Limb (tissue), 2 donors: ENCODE data around the gene GADD45A.

Experiments used
- DNase-seq, 2 donors: peaks; one replicate each; pipeline ENCODE4 v3.0.0-alpha.2; 2016; ENCODE audit errors: extremely low spot score in 2 of 2

The GADD45A gene

DNA sequence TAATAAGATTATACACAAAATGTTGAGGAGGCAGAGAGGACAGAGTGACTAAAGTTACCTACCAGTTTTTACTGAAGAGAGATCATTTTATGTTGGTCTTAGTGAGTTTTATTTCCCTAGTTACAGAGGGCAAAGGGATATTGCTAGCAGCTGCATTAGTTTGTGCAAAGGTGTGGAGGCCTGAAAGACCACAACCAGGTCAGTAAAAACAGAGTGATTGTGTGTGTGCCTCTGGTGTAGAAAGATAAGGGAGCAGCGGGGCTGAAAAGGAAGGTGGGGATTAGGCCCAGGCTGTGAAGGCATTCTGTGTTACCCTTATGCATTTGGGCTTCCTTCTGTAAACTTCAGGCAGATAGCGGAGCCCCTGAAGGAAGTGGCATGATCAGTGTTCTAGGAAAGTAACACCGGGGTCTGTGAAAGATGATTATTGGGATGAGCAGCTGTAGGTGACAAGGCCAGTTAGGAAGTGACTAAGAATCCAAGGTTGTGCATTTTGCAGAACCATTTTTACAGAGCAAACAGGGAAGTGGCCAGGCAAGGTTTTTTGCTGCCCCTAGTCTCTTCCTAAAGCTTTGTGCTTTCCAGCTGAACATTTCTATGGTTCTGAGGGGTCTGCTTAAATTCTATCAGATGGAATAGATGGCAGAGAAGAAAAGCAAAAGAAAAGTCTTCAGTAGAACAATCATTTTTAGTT lies 3.7 kb downstream of the GADD45A start:
- DNase-seq, result no peak

- DNase-seq, result no peak
Measured at GRCh38 chr1:67689267-67690017, 4.4 kb downstream of the GADD45A start.

GRCh38 chr1:67690018-67690363 lies 5.0 kb downstream of the GADD45A start:
- DNase-seq, result no peak

DNA sequence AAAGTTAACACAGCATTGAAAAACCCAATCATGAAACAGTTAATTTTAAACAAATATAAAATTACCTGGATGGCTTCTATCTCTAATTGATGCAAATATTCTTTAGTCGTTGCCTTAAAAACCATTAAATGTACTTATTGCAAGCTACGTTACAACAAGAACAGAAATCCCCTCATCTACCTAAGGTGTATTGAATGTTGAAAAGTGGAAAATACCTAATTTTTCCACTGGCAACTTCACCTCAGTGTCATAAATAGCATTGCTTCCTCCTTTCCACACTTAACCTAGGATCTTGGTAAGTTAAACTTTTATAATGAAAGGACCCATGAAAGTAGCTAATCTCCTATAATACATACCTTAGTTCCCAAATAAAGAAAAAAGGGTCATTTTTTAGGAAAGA lies 5.4 kb downstream of the GADD45A start:
- DNase-seq, result no peak

DNA sequence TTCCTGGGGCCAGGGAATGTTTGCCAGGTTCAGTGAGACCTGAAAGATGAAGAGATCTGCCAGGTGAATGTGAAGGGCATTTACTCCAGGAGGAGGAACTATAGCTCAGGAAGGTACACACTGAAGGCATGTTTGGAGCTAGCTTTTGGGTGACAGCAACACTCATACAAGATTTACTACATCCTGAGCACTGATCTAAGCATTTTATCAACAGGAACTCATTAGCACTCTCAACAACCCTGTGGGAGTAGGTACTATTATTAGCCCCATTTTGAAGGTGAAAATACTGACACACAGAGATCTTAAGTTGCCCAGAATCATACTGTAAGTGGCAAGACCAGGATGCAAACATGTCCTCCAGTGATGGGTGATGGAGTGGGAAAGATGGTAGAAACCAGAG lies 6.7 kb downstream of the GADD45A start:
- no peak for DNase-seq

DNA sequence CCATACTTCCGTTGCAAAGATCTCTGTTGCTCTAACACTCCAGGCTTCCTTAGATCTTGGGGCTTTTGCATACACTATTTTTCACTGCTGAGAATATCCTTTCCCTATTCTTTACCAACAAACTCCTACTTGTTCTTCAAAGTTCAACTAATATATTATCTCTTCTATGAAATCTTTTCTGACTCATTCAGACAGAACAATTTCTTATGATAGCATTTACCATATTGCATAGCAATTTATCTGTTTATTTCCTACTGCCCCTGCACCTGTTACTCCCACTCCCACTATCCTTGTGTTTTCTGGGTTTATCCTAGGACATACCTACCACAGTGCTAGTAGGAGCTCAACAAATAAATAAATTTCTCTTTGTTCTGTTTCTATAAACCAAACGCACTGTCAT lies 11.0 kb downstream of the GADD45A start:
- no peak for DNase-seq

DNA sequence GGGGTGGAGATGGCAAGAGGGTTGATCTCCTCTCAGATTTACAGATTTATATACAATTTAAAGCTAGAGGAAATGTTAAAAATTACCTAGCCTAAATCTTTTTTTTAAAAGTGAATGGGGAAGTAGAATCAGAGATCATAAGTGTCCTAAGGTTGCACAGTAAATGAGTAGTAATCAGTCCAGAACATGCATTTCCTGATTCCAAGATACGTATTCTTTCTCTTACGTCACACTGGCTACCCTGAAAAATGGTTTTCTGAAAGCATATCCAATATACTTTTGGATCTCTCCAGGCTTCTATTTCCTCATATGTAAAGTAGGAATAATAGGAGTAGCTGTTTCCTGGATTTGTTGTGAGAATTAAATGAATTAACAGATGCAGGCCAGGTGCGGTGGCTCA lies 11.7 kb downstream of the GADD45A start:
- no peak for DNase-seq

DNA sequence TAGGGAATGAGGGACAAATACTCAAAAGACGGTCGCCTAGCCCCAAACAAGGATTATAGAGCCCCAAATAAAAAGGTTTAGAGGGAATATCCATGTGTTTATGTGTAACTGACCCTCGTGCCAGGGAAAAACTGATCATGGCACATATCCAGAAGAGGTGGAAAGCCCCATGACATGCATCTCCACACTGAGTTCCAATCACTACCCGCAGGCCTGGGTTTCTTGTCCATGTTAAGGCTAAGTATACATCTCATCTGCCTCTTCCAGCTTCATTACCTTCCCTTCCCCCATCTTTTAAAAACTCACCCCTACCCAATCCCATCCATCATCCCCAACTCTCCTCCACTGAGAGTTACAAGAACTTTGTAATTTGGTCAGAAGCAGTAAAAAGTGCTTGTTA lies 15.2 kb downstream of the GADD45A start:
- no peak for DNase-seq

DNA sequence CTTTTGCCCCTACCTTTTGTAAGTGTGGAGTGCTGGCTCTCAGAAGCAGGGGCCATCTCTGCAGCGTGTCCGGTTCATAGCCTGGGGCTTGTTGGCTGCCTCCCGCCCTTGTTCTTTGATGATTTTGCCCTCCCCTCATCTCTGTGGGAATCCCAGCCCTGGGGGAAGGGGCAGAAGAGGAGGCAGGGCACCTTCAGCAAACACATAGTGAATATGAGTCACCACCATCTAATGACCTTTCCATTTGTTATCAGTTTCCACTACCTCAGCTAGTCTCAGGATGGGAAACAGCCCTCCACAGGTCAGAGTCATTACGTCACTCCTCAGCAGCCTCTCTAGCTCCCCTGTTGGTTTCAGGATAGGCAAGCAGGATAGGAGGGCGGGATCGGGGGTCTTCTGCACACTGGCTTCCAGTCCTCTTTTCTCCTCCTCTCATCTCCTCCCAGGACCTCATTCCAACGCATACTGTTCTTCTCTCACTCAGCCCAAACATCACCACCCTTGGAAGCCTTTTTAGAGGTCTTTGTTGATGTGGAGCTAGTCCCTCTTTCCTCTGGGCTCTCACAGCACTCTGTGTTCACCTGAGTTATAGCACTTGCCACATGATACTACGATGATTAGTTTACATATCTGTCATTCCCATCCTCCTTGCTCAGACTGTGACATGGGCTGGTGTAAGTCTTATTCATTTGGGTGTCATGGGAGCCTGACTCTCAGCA lies 15.8 kb downstream of the GADD45A start:
- no peak for DNase-seq

DNA sequence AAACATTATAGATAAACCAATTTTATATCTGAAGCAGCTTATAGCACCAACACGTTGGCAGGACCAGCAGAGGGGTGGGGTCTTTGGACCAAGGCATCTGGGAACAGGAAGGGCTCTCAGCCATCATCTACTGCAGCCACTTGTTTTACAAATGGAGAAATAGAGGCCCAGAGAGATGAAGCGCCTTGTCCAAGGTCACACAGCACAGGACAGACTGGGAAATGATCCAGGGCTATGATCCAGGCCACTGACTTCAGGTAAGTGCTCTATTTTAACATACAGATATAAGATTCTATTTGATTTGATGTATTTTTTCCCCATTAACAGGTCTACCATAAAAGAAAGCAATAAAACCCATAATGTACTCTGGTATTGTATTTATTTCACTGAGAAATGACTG lies 16.9 kb downstream of the GADD45A start:
- no peak for DNase-seq

GRCh38 chr1:67704351-67704750 lies 19.4 kb downstream of the GADD45A start:
- DNase-seq, result no peak

DNA sequence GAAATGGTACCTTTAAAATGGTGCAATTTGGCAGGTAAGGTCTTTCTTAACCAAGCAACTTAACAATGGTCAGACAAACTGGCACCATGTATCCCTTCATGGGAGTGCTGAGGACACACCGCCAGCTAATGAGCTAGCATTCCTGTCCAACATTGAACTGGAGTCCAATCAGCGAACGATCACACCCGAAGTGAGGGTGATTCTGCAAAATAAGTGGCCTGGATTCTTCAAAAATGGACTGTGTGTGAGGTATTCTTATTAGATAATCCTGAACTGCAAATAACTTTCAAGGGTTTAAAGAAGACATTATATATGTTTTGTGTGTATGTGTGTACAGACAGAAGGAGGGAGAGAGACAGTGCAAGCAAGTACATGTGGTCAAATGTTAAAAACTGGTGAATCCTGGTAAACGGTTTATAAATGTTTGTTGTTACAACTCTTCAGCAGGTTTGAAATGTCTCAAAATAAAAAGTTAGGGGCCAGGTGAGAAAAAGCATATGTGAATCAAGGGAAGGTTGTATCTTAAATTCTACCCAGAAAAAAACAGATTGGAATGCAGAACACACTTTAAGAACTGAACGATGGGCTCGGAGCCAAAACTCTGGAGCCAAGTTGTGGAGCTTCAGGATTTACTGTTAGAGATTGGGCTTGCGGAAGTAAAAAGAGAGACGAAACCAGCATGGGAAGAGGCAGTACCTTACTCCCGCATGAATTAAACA lies 20.9 kb downstream of the GADD45A start:
- DNase-seq, result no peak

- no peak for DNase-seq
Measured at GRCh38 chr1:67708606-67709005, 23.6 kb downstream of the GADD45A start.

DNA sequence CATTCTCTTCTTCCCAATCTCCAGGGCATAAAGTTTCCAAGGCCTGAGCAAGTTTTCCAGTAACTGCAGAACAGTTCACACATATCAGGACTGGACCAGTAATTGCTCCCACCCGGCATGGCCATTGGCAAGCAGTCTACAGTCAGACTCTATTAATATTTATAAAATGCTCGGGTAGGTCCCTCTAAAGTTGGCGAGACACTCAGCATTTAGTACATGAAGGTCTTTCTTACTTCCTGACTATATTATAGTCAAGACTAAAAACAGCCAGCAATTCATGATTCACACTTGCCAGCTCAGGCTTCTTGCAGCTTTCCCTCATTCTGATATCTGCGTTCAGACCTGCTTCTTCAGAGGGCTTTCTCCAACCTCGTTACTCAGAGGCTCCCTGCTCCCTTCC lies 25.4 kb downstream of the GADD45A start:
- DNase-seq, result no peak

DNA sequence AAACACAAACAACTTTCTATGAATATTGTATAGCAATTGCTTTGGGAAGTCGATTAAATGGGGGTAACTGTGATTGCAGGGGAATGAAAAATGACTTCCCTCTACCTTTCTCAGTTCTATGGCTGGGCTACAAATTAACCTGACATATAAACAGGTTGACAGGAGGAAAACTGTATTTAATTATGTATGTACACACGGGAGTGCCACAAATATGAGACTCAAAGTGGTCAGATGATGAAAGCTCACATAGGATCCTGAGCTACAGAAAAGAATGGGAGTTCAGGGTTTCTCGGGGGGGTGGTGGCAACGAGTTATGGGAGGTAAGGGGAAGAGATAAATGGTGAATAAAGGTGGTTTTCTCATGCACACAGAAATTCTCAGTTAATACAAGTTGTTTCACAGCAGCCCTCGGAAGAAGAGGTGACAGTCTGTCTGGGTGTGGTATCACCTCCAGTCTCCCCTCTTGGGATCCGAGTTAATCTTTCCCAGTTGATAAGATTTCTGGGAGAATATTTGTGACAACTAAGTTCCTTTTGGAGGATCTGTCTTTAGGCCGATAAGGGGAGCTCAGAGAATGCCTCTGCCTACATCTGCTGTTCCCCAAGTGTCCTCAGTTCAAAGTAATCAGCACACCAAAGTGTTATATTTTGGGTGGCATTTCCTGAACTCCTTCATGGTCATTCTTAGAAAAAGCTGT lies 26.3 kb downstream of the GADD45A start:
- no peak for DNase-seq

- no peak for DNase-seq
Measured at GRCh38 chr1:67711855-67712212, 26.8 kb downstream of the GADD45A start.

DNA sequence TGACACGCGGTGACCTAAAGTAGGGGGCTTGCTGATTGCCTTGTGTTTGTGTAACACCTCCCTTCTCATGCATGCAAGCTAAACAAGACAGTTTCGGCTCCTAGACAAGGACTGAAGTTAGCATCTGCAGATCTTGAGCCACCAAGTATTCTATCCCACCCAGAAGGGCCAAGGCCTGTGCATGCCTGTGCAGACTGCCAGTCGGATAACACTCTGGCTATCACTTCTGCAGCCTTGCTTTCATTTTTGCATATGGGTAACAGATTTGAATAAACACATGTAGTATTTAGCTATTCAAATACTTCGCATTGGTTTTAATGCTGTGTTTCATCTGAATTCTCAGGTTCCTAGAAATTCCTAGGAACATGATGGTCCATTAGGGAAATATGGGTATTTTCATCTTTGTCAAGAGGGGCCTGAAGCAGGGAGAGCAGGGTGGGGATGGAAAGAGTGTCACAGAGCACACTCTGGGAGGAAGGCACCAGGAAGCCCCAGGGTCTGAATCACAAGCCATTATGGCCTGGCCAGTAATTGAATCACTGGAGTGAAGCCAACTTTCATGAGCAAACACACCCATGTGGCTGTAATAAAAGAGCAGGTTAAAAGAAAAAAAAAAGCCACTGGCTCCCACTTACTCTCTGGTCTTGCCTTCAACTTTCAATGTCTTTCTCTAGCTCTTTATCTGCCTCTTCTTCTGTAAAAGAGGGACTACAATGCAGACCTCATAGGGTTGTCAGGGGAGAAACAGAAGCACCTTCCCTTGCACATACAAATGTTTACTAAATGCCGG lies 28.3 kb downstream of the GADD45A start:
- DNase-seq, result no peak

DNA sequence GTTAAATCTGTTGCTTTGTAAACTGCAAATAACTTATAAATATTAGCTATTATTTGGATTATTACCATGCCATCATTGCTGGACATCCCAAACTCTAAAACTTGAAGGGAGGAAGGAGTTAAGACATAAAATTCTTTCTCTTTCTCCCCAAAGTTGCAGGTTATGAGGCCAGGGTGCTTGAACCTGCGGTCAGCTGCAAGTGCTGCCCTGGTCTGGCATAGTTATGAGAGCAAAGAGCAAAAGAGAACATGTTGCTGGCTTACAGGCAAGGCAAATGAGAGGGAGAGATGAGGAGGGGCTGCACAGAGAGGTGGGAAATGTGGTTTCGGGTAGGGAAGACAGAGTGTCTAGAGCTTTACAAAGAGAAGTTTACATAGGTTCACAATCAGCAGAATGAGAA lies 30.8 kb downstream of the GADD45A start:
- no peak for DNase-seq

DNA sequence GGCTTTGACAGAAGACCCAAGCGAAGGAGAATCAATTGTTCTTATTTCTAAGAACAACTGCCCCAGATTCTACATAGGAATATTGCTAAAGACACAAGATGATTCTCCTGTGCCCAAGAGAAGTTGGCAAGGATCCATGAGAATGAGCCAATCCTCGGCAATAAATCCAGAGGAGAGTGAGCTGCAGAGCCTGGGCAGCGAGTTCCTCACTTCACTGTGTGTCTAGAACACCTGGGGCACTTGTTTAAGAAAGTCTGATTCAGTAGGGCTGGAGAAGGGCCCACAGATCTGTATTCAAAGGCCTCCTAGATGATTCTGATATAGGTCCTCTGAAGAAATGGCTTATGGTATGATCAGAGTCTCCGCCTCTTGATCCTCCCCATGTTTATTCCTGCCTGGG lies 31.8 kb downstream of the GADD45A start:
- no peak for DNase-seq

DNA sequence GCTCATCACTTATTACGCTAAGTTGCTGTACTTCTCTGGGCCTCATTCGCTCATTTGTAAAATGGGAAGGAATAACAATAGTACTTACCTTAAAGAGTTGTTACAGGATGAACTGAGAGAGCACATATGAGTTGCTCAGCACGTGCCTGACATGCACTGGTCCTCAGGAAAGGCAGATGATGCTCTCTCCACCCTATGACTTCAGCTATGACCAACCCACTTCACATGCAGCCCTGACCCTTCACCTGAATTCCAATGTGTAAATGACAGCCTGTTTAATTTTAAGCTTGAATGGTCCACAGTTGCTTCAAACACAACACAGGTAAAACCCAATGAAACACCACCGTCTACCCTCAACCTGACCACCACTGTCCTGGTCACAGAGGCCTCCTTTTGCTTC lies 32.9 kb downstream of the GADD45A start:
- no peak for DNase-seq
